RPMI7951 (cell line): ENCODE results near the gene DUSP7. TPM values are rescaled to one million over a fixed set of nuclear protein-coding genes. Genes with fewer than 3 reads are reported as not detected.

Experiments
- DNase-seq: peaks from one replicate; pipeline ENCODE4 v3.0.0-alpha.2; 2012; ENCODE audit warnings: low read depth
- total RNA-seq: library from RNA; depleted of rRNA; stranded (reverse); fragments of >200 nt; shearing (Covaris generic); gene quantifications from 2 replicates; pipeline ENCODE4 v1.2.3, GENCODE V29; 2014; rRNA removed

The DUSP7 gene
- total RNA-seq, result 16.9 and 18.5 TPM in 2 replicates

- peak; percentile 78 for DNase-seq
Measured at GRCh38 chr3:52056521-52056967, at the start of gene DUSP7. TSS of gene DUSP7 (minus strand) at chr3:52056571. CDS start at chr3:52056366, 205 bp downstream.

- DNase-seq, result no peak
Measured at GRCh38 chr3:52104684-52105640, 48.6 kb upstream of the DUSP7 start.

- DNase-seq, result no peak
Measured at GRCh38 chr3:52102934-52103333, 46.6 kb upstream of the DUSP7 start.

GRCh38 chr3:52099001-52099401, 42.6 kb upstream of the DUSP7 start:
- no peak for DNase-seq

GRCh38 chr3:52097851-52098507, 41.6 kb upstream of the DUSP7 start:
- DNase-seq, result no peak

GRCh38 chr3:52095990-52096775, 39.8 kb upstream of the DUSP7 start:
- DNase-seq, result no peak

- DNase-seq, result no peak
Measured at GRCh38 chr3:52094571-52095485, 38.5 kb upstream of the DUSP7 start.

- peak; percentile 87 for DNase-seq
Measured at GRCh38 chr3:52093756-52094545, 37.6 kb upstream of the DUSP7 start.

- DNase-seq, result no peak
Measured at GRCh38 chr3:52092891-52093290, 36.5 kb upstream of the DUSP7 start.

GRCh38 chr3:52092271-52092660, 35.9 kb upstream of the DUSP7 start:
- DNase-seq, result no peak

GRCh38 chr3:52091586-52092270, 35.4 kb upstream of the DUSP7 start:
- DNase-seq, result peak; percentile 29

- peak; percentile 25 for DNase-seq
Measured at GRCh38 chr3:52090933-52091468, 34.6 kb upstream of the DUSP7 start.

- peak; percentile 95 for DNase-seq
Measured at GRCh38 chr3:52090131-52090932, 34.0 kb upstream of the DUSP7 start.

GRCh38 chr3:52089691-52090090, 33.3 kb upstream of the DUSP7 start:
- no peak for DNase-seq

GRCh38 chr3:52088445-52089367, 32.3 kb upstream of the DUSP7 start:
- DNase-seq, result peak; percentile 82

GRCh38 chr3:52087731-52088130, 31.4 kb upstream of the DUSP7 start:
- no peak for DNase-seq

- peak; percentile 47 for DNase-seq
Measured at GRCh38 chr3:52086976-52087663, 30.7 kb upstream of the DUSP7 start.
